GM18499 (cell line): Measurements from ENCODE around the gene ADAM15.

Source experiments
- ATAC-seq: cut with Tn5 transposase; IDR thresholded peaks from one replicate; pipeline ENCODE4 v1.9.1; 2021; ENCODE audit warnings: moderate number of reproducible peaks; ENCODE audit not compliant: insufficient read depth, unreplicated experiment

ADAM15 gene

DNA sequence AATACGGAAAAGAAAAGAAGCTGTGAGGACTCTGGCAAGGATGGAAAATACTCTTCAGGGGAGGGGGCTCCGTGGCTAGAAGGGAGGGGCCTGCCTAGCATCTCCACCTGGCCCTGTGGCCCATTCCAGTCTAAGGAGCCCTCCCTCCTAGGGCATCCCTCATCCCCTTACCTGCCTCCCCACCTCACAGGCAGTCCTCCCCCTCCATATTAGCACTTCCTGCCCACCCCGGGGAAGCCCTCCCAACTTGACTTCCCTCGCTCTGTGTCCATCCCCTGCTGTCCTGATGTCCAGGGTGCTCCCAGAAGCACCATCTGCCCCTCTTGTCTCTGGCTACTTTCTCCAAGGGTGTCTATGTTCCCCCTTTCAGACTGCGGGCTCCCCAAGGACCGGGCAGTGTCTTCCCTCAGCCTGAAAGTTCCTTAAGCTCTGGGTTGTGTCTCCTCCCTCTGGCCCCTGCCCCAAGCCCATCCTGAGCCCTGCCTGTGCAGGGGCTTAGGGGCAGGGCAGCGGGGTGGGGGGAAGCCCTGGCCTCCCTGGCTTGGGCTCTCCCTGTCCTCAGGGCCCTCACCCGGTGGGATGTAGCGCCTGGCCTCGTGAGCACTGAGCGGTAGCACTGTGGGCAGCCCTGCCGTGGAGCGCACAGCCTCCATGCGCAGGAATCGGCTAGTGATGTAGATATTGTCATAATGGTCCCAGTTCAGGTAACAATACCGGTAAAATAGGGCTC, 21.4 kb upstream of the ADAM15 start:
- no peak for ATAC-seq

DNA sequence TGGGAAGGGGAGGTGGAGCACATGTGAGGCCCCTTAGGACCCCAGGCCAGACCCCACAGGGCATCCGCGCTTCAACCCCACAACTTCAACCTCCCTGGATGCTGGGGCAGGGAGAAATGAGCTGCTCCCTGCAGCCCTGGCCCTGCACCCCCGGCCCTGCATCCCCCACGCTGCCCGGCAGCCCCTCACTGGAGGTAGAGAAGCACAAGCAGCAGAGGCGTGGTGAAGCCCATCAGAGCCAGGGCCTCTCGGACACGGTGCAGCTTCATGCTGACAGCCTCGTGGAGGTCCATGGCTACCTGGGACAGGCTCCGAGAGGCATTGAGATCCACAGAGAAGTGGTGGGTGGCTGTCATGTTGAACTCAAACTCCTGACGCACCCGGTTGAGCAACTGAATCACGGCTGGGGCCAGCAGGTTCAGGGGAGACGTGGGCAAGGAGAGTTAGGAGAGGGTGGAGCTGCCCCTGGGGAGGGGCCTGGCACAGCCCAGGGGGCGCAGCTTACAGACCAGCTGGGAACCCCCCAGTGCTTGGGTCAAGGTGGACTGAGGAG, 20.8 kb upstream of the ADAM15 start:
- no peak for ATAC-seq

- ATAC-seq = no peak
Measured at GRCh38 chr1:155030899-155031298, 20.2 kb upstream of the ADAM15 start.

DNA sequence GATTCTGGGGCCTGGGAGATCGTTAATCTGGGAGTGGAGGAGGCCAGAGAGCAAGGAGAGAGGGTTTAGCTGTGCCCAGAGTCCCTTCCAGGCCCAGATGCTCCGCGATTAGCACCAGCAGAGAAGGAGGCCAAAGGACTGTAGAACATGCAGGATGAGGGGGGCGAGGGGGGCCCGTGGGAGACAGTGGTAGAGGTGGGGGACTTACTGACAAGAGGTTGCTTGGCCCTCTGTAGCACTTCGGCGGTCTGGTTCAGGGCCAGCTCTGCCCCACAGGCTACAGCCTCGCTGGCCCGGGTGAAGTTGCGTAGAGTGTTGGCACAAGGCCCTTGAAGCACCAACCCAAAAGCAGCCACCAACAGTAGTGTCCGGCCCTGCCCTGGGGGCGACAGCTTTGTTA, 18.2 kb upstream of the ADAM15 start:
- ATAC-seq = no peak

DNA sequence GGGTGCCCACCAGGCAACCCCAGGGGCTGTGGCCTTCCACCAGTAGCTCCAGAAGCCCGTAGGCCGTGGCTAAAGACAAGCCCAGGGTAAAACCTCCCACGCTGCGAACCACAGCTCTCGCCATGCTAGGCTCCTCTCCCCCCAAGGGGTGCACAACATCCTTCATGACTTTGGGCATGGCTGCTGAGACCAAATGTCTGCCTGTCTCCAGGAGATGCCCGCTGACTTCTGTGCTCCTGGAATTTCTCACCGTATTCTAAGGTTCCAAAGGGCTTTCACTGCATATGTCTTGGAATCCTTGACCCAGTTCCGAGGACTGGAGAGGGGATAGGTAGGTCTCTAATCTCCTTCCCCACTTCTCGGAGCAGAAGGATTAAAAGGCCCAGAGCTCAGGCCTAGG, 17.6 kb upstream of the ADAM15 start, which contains the start of the genes DCST1 and DCST2:
Gene DCST1 (plus strand): TSS at position 301 of the 400 bp plus-strand sequence. CDS start 213 bp downstream, outside the sequence.
Gene DCST2 (minus strand): TSS at position 258 of the 400 bp plus-strand sequence. CDS start 80 bp downstream, at position 178.
- ATAC-seq = no peak

- no peak for ATAC-seq
Measured at GRCh38 chr1:155034318-155035208, 16.6 kb upstream of the ADAM15 start.

DNA sequence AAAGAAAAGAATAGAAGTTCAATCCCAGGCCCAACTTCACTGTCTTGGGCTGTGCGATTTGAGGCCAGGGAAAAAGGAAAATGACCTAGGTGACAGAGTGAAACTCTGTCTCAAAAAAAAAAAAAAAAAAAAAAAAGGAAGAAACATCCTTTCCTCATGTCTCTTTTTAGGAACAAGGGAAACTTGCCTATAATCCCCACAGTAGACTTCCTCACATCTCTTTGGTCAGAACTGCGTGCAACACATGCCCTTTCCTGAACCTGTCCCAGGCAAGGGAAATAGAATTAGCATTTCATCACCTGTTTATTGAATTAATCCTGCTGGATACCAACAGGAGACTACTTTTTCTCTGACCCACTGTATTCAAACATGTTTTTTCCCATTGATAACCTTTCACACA, 15.2 kb upstream of the ADAM15 start:
- ATAC-seq = no peak

- no peak for ATAC-seq
Measured at GRCh38 chr1:155037043-155037442, 14.1 kb upstream of the ADAM15 start.

DNA sequence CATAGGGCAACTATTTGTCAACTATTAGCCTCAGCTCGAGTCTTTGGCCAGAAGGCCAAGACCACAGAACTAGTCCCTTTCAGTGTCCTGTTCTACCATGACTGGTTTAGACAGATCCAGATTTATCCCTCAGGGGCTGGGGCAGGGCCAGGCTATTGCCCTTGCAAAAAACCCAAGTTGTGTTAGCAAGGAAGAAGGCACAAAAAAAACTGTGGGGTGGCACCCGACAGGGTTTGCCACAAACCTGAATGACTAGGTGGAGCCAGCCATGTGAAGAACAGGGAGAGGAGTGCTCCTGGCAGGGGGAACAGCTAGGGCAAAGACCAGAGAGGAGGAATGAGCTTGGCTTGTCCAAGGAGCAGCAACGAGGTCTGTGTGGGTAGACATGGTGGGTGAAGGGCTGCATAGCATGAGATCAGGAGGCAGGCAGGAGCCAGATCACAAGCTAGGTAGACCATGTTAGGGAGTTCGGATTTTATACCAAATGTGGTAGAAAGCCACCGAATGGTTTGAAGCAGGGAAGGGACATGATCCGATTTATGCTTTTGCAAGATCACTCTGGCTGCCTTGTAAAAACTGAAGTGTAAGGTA, 13.2 kb upstream of the ADAM15 start:
- no peak for ATAC-seq

GRCh38 chr1:155038602-155039307, 12.4 kb upstream of the ADAM15 start:
- ATAC-seq = no peak

DNA sequence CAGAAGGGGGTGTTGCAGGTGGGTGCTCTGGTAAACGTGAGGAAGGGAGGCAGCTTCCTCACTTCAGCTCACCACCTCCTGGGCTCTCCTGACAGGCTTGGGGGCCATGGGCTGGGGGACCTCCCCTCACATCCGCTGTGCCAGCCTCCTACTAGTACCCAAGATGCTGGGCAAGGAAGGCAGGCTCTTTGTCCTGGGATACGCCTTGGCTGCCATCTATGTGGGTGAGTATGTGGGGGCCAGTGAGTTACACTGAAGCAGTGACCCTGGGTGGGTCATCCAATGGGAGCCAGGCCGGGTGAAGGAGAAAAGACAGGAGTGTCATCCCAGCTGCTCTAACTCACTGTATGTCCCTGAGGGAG, 11.8 kb upstream of the ADAM15 start:
- no peak for ATAC-seq

DNA sequence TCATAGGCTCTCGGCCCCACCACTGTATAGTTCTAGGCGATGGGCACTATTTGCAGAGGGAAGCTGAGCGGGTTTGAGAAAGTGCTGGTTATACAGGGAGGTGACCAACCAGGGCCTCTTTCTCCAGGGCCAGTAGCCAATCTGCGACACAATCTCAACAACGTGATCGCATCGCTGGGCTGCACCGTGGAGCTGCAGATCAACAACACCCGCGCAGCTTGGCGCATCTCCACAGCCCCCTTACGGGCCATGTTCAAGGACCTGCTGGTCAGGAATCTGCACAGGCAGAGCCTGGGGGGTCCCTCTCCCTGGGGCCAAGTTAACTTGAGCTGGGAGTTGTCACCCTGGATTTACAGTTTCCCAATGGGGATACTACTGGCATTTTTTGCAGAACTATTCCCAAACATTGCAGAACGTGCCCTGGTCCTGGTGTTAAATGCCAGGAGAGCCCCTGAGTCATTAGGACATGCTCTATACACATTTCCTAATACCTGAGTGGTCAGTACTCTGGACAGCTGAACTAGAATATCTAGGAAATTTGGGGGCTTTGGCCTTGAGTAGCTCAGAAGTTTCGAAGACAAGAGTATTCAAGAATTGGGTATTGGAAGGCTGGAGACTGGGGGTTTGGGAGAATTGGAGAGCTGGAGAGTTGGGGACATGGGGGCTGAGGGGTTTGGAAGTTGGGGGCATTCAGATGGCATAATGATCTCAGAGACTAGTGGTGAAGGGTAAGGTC, 10.6 kb upstream of the ADAM15 start:
- ATAC-seq = no peak

- no peak for ATAC-seq
Measured at GRCh38 chr1:155042789-155043188, 8.3 kb upstream of the ADAM15 start.

GRCh38 chr1:155043301-155043702, 7.8 kb upstream of the ADAM15 start:
- ATAC-seq = no peak

DNA sequence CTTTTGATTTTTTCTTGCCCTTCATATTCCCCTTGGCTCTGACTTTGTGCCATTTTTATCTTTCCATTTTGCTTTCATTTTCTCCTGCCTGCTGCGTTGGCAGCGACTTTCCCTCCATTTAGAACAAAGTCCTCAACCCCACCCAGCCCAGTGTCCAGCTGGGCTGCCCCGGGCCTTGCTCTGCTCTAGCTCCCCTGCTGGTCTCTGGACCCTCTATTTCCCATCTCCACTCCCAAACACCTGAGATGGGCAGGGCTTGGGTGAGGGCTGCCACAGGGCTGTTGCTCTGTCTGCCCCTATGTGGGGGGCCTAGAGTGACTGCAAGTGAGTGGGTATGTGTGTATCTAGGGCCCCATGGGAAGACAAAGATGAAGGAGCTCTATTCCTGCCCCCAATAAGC, 7.3 kb upstream of the ADAM15 start:
- ATAC-seq = no peak

DNA sequence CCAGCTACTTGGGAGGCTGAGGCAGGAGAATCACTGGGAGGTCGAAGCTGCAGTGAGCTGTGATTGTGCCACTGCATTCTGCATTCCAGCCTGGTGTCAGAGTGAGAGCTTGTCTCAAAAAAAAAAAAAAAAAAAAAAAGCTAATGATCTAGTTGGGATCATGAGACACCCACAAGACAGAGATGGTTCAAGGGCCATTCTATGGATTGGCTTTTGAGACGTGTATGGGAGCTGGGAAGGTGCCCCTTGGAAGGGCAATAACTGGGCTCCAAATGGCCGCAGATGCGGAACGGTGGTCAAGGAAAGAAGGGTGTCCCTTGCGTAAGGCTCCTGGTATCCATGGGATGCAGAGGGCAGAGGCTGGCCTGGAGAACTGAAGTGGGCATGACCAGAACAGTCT, 6.8 kb upstream of the ADAM15 start:
- ATAC-seq = no peak

GRCh38 chr1:155044812-155045657, 6.1 kb upstream of the ADAM15 start:
- no peak for ATAC-seq

DNA sequence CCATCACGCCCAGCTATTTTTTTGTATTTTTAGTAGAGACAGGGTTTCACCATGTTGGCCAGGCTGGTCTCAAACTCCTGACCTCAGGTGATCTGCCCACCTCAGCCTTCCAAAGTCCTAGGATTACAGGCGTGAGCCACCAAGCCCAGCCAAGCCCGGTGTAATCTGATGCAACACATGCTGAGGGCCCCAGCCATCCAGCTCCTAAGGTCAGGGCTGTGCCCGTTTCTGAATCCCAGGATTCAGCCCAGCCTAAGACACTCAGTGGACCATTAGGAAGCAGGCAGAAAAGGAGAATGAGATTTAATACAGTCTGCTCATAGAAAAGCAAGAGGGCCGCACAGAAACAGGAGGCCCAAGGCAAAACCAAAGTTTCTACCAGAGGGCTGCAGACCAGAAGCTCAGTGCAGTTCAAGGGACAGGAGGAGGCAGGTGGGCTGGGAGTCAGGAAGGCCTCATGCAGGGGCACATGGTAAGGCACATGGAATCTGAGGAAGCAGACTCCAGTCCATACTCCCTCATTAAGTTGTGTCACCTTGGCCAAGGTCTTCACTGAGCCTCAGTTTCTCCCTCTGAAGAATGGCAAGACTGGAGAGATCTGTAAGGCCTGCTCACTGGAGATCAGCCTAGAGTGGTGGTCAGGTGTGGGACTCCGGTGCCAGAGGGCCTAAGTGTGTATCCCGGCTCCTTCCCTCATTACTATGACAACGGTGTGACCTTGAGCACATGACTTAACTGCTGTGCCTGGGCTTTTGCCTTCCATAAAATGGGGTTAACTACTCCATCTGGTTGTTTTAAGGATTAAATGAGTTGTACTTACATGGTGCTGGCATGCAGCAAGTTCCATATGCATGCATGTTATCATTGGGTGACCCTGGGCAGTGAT, 2.4 kb upstream of the ADAM15 start:
- ATAC-seq = no peak
